GM23248 (cell line): ENCODE data around the gene SV2C. TPM values are rescaled to one million over a fixed set of nuclear protein-coding genes. Genes with fewer than 3 reads are reported as not detected.
A peak's percentile ranks its signal among the peaks of the same experiment; 100 is the strongest.
"Not testable (repeated sequence)": the region's sequence is repeated elsewhere in the genome, so short reads cannot be mapped to it uniquely, and the experiment has no call there.

Source experiments
- DNase-seq: peaks from one replicate; pipeline ENCODE4 v3.0.0-alpha.2; 2015
- H2AFZ ChIP-seq: fragments of 200-600 bp; sonication (generic); 2 replicates; pipeline ENCODE4 v1.6.1; 2016; ENCODE audit warnings: antibody characterized with exemption
- H3F3A ChIP-seq: fragments of 200-600 bp; sonication (generic); 2 replicates; pipeline ENCODE4 v1.6.1; 2016; ENCODE audit warnings: mild to moderate bottlenecking, antibody characterized with exemption, mixed run types; ENCODE audit not compliant: insufficient read depth
- H3K27ac ChIP-seq: fragments of 200-600 bp; sonication (generic); 2 replicates; pipeline ENCODE4 v1.5.1; 2016; ENCODE audit warnings: mild to moderate bottlenecking
- H3K27me3 ChIP-seq: fragments of 200-600 bp; sonication (generic); replicated peaks from 2 replicates; pipeline ENCODE4 v1.6.1; 2016; ENCODE audit warnings: mild to moderate bottlenecking; ENCODE audit not compliant: insufficient read depth
- H3K36me3 ChIP-seq: fragments of 200-600 bp; sonication (generic); 2 replicates; pipeline ENCODE4 v1.6.1; 2016; ENCODE audit warnings: low read depth, mild to moderate bottlenecking
- H3K4me1 ChIP-seq: fragments of 200-600 bp; sonication (generic); 2 replicates; pipeline ENCODE4 v1.6.1; 2016; ENCODE audit warnings: mild to moderate bottlenecking; ENCODE audit not compliant: insufficient read depth
- H3K4me2 ChIP-seq: fragments of 200-600 bp; sonication (generic); one replicate; pipeline ENCODE4 v1.6.1; 2016; ENCODE audit warnings: mild to moderate bottlenecking; ENCODE audit not compliant: unreplicated experiment
- H3K4me3 ChIP-seq: fragments of 200-600 bp; sonication (generic); 2 replicates; pipeline ENCODE4 v1.5.1; 2016; ENCODE audit warnings: mild to moderate bottlenecking
- H3K79me2 ChIP-seq: fragments of 200-600 bp; sonication (generic); 2 replicates; pipeline ENCODE4 v1.6.1; 2016; ENCODE audit warnings: mild to moderate bottlenecking; ENCODE audit not compliant: insufficient read depth
- H3K9ac ChIP-seq: fragments of 200-600 bp; sonication (generic); 2 replicates; pipeline ENCODE4 v1.6.1; 2016; ENCODE audit warnings: mild to moderate bottlenecking
- H3K9me2 ChIP-seq: fragments of 200-600 bp; sonication (generic); 2 replicates; pipeline ENCODE4 v1.6.1; 2016; ENCODE audit warnings: mixed run types, mild to moderate bottlenecking, moderate library complexity; ENCODE audit not compliant: insufficient read depth
- H3K9me3 ChIP-seq: fragments of 200-600 bp; sonication (generic); one replicate; pipeline ENCODE4 v1.6.1; 2017; ENCODE audit warnings: low read depth
- H4K20me1 ChIP-seq: fragments of 200-600 bp; sonication (generic); 2 replicates; pipeline ENCODE4 v1.6.0; 2016; ENCODE audit not compliant: insufficient read depth
- EZH2 ChIP-seq: fragments of 200-600 bp; sonication (generic); IDR thresholded peaks from 2 replicates; pipeline ENCODE4 v1.6.1; 2018; ENCODE audit warnings: antibody characterized with exemption, mild to moderate bottlenecking; ENCODE audit not compliant: insufficient read depth, poor library complexity, severe bottlenecking
- EZH2phosphoT487 ChIP-seq: fragments of 200-600 bp; sonication (generic); IDR thresholded peaks from 2 replicates; pipeline ENCODE4 v1.6.1; 2018; ENCODE audit warnings: antibody characterized with exemption, moderate library complexity, mild to moderate bottlenecking, low read depth; ENCODE audit not compliant: insufficient read depth
- WGBS, 2 experiments: methylation state at CpG; one replicate each; pipeline ENCODE4 v1.1.6; 2015 to 2017; ENCODE audit warnings: low lambda C conversion rate in 2 of 2, low coverage in 1 of 2; ENCODE audit errors: missing lambda C conversion rate in 2 of 2; 5-methylcytosine and 5-hydroxymethylcytosine counted together
- in situ Hi-C: fragments of 300-500 bp; cut with MboI; formaldehyde crosslinking; loops from 2 replicates; pipeline ENCODE4 v1.15.0; 2020
- polyA plus RNA-seq: library from polyadenylated mRNA; unstranded; fragments of >200 nt; fragmentation: Nextera tagmentation; extraction: Ambion mirVana; gene quantifications from 2 replicates; pipeline ENCODE4 v1.2.1, GENCODE V29; 2016
- total RNA-seq: library from RNA; depleted of rRNA; stranded (reverse); fragments of >200 nt; shearing (Covaris generic); gene quantifications from 2 replicates; pipeline ENCODE4 v1.2.3, GENCODE V29; 2014

The SV2C gene
- total and polyA plus RNA-seq, 2 experiments from 2014 or later: not detected

- Histone ChIP-seq H3K9me3 (no peaks in the 10 kb centered on the region), H4K20me1 (no peaks in the 10 kb centered on the region), H2AFZ (no peak overlapping the region), H3K4me3 (no peak overlapping the region), H3K9ac (no peak overlapping the region), H3F3A (no peaks in the 10 kb centered on the region), H3K27ac (no peak overlapping the region), H3K4me1 (no peaks in the 10 kb centered on the region), H3K27me3 (no peaks in the 10 kb centered on the region), H3K4me2 (no peak overlapping the region), H3K79me2 (no peaks in the 10 kb centered on the region), H3K36me3 (no peaks in the 10 kb centered on the region), H3K9me2 (no peaks in the 10 kb centered on the region)
- DNase-seq: no peak
- in situ Hi-C loops: no loop called here
- TF ChIP-seq EZH2 (no peak), EZH2phosphoT487 (no peak)
- WGBS, 2 experiments: 22 to 27% methylated on average over 2 of the region's 2 CpGs
These were observed 281.0 kb downstream of the SV2C start for GRCh38 chr5:76364226-76364589.

- Histone ChIP-seq H3K9ac (no peak overlapping the region), H3K27ac (no peak overlapping the region), H3F3A (no peaks in the 10 kb centered on the region), H2AFZ (no peak overlapping the region), H3K9me3 (no peaks in the 10 kb centered on the region), H3K9me2 (no peaks in the 10 kb centered on the region), H4K20me1 (no peaks in the 10 kb centered on the region), H3K4me2 (no peak overlapping the region), H3K27me3 (no peaks in the 10 kb centered on the region), H3K79me2 (no peaks in the 10 kb centered on the region), H3K4me1 (no peaks in the 10 kb centered on the region), H3K36me3 (no peaks in the 10 kb centered on the region), H3K4me3 (no peak overlapping the region)
- in situ Hi-C loops: no loop called here
- DNase-seq: no peak
- TF ChIP-seq EZH2phosphoT487 (no peak), EZH2 (no peak)
These were observed 282.4 kb downstream of the SV2C start for GRCh38 chr5:76365561-76365960.

- Histone ChIP-seq H3K9ac (no peak overlapping the region), H3K4me2 (no peak overlapping the region), H3K36me3 (no peaks in the 10 kb centered on the region), H3K27me3 (no peaks in the 10 kb centered on the region), H3K9me3 (no peaks in the 10 kb centered on the region), H3F3A (no peaks in the 10 kb centered on the region), H4K20me1 (no peaks in the 10 kb centered on the region), H3K4me3 (no peak overlapping the region), H3K9me2 (no peaks in the 10 kb centered on the region), H3K27ac (no peak overlapping the region), H3K79me2 (no peaks in the 10 kb centered on the region), H3K4me1 (no peaks in the 10 kb centered on the region), H2AFZ (no peak overlapping the region)
- no peak for TF ChIP-seq EZH2phosphoT487
- TF ChIP-seq EZH2: no peak
- in situ Hi-C loops: no loop called here
- no peak for DNase-seq
- WGBS, 2 experiments: 52 to 55% methylated on average over 2 of the region's 2 CpGs
These were observed 283.4 kb downstream of the SV2C start for GRCh38 chr5:76366596-76366995.

GRCh38 chr5:76367623-76368371 lies 284.6 kb downstream of the SV2C start:
- no peak for TF ChIP-seq EZH2
- no peak for TF ChIP-seq EZH2phosphoT487
- in situ Hi-C loops: no loop called here
- no peaks in the 10 kb centered on the region for H3K36me3 ChIP-seq
- WGBS, 2 experiments: 72 to 76% methylated on average over 6 of the region's 6 CpGs
- H3K9me2 ChIP-seq: no peaks in the 10 kb centered on the region
- H3K79me2 ChIP-seq: no peaks in the 10 kb centered on the region
- H3K4me2 ChIP-seq: no peak overlapping the region
- no peak overlapping the region for H2AFZ ChIP-seq
- H4K20me1 ChIP-seq: no peaks in the 10 kb centered on the region
- no peaks in the 10 kb centered on the region for H3K9me3 ChIP-seq
- no peak overlapping the region for H3K9ac ChIP-seq
- peak; percentile 18 for DNase-seq
- H3K27me3 ChIP-seq: no peaks in the 10 kb centered on the region
- H3K4me1 ChIP-seq: no peaks in the 10 kb centered on the region
- H3K4me3 ChIP-seq: no peak overlapping the region
- no peak overlapping the region for H3K27ac ChIP-seq
- H3F3A ChIP-seq: no peaks in the 10 kb centered on the region

GRCh38 chr5:76368941-76369340 lies 285.8 kb downstream of the SV2C start:
- Histone ChIP-seq H3K4me2 (no peak overlapping the region), H4K20me1 (no peaks in the 10 kb centered on the region), H3K79me2 (no peaks in the 10 kb centered on the region), H3K4me1 (no peaks in the 10 kb centered on the region), H3K27me3 (no peaks in the 10 kb centered on the region), H3K9me2 (no peaks in the 10 kb centered on the region), H3K27ac (no peak overlapping the region), H2AFZ (no peak overlapping the region), H3F3A (no peaks in the 10 kb centered on the region), H3K4me3 (no peak overlapping the region), H3K9me3 (no peaks in the 10 kb centered on the region), H3K36me3 (no peaks in the 10 kb centered on the region), H3K9ac (no peak overlapping the region)
- 3 to 11% methylated on average over 1 of the region's 1 CpG for WGBS, 2 experiments
- no peak for DNase-seq
- in situ Hi-C loops: no loop called here
- no peak for TF ChIP-seq EZH2
- TF ChIP-seq EZH2phosphoT487: no peak

- H3K27me3 ChIP-seq, DNase-seq, H3K79me2 ChIP-seq, H2AFZ ChIP-seq, H3K4me3 ChIP-seq, H3K4me1 ChIP-seq, H3K4me2 ChIP-seq, H4K20me1 ChIP-seq, H3K9ac ChIP-seq, H3K27ac ChIP-seq, H3K9me3 ChIP-seq, in situ Hi-C loops, H3K36me3 ChIP-seq, H3K9me2 ChIP-seq, H3F3A ChIP-seq: not testable (repeated sequence)
- WGBS, 2 experiments: 83 to 90% methylated on average over 5 to 8 of the region's 8 CpGs
These were observed 286.5 kb downstream of the SV2C start for GRCh38 chr5:76369668-76370067.
